H9 (cell line): ENCODE measurements around the gene RFX1. TPM values are rescaled to one million over a fixed set of nuclear protein-coding genes. Genes with fewer than 3 reads are reported as not detected.

Experiments used
- DNase-seq: peaks from one replicate; pipeline ENCODE4 v3.0.0-alpha.2; 2017
- H2AFZ ChIP-seq: one replicate; pipeline ENCODE4 v1.6.1; 2013; ENCODE audit warnings: mild to moderate bottlenecking, low read length, control low read depth, moderate library complexity
- H2AK5ac ChIP-seq: 2 replicates; pipeline ENCODE4 v1.6.1; 2013; ENCODE audit warnings: low read length, control low read depth, mixed read lengths; ENCODE audit not compliant: insufficient read length
- H2BK120ac ChIP-seq: one replicate; pipeline ENCODE4 v1.6.1; 2013; ENCODE audit warnings: low read depth, mild to moderate bottlenecking, low read length, control low read depth, inconsistent platforms; ENCODE audit not compliant: poor library complexity, severe bottlenecking
- H2BK12ac ChIP-seq: 2 replicates; pipeline ENCODE4 v1.6.1; 2013; ENCODE audit warnings: low read length, control low read depth, mixed read lengths, low read depth; ENCODE audit not compliant: insufficient read length
- H2BK15ac ChIP-seq: 2 replicates; pipeline ENCODE4 v1.6.1; 2013; ENCODE audit warnings: low read depth, low read length, control low read depth
- H2BK20ac ChIP-seq: one replicate; pipeline ENCODE4 v1.6.1; 2013; ENCODE audit warnings: low read depth, mild to moderate bottlenecking, low read length, control low read depth, inconsistent platforms; ENCODE audit not compliant: poor library complexity, severe bottlenecking
- H2BK5ac ChIP-seq: 2 replicates; pipeline ENCODE4 v1.6.1; 2013; ENCODE audit warnings: low read length, control low read depth, mixed read lengths; ENCODE audit not compliant: insufficient read length
- H3K14ac ChIP-seq: 2 replicates; pipeline ENCODE4 v1.6.1; 2013; ENCODE audit warnings: low read length, control low read depth; ENCODE audit not compliant: insufficient read depth
- H3K18ac ChIP-seq: 2 replicates; pipeline ENCODE4 v1.6.1; 2013; ENCODE audit warnings: low read depth, mild to moderate bottlenecking, mixed read lengths, low read length, control low read depth; ENCODE audit not compliant: insufficient read length
- H3K23ac ChIP-seq: 2 replicates; pipeline ENCODE4 v1.6.1; 2013; ENCODE audit warnings: low read length, control low read depth, mixed read lengths, low read depth; ENCODE audit not compliant: insufficient read length
- H3K23me2 ChIP-seq: 2 replicates; pipeline ENCODE4 v1.6.1; 2013; ENCODE audit warnings: low read depth, mild to moderate bottlenecking, mixed read lengths, low read length, control low read depth; ENCODE audit not compliant: insufficient read length, poor library complexity, severe bottlenecking
- H3K27ac ChIP-seq: 2 replicates; pipeline ENCODE4 v1.5.1; 2013; ENCODE audit warnings: low read length, control low read depth, mixed read lengths, low read depth; ENCODE audit not compliant: insufficient read length
- H3K27me3 ChIP-seq: 2 replicates; pipeline ENCODE4 v1.6.1; 2013; ENCODE audit warnings: low read length, control low read depth, inconsistent platforms; ENCODE audit not compliant: insufficient read depth
- H3K4ac ChIP-seq: 2 replicates; pipeline ENCODE4 v1.6.1; 2013; ENCODE audit warnings: low read depth, mild to moderate bottlenecking, control low read depth, inconsistent platforms, low read length, moderate library complexity
- H3K4me1 ChIP-seq: 2 replicates; pipeline ENCODE4 v1.6.1; 2013; ENCODE audit warnings: low read length, control low read depth, inconsistent platforms; ENCODE audit not compliant: insufficient read depth
- H3K4me2 ChIP-seq: 2 replicates; pipeline ENCODE4 v1.6.1; 2013; ENCODE audit warnings: low read length, control low read depth, mixed read lengths; ENCODE audit not compliant: insufficient read length, insufficient read depth
- H3K56ac ChIP-seq: 2 replicates; pipeline ENCODE4 v1.6.1; 2013; ENCODE audit warnings: low read depth, mild to moderate bottlenecking, mixed read lengths, low read length, control low read depth; ENCODE audit not compliant: insufficient read length
- H3K79me1 ChIP-seq: 2 replicates; pipeline ENCODE4 v1.6.1; 2013; ENCODE audit warnings: low read depth, mild to moderate bottlenecking, moderate library complexity, low read length, control low read depth, inconsistent platforms; ENCODE audit not compliant: insufficient read depth, poor library complexity, severe bottlenecking
- H3K79me2 ChIP-seq: 2 replicates; pipeline ENCODE4 v1.6.1; 2013; ENCODE audit warnings: low read length, control low read depth, inconsistent platforms; ENCODE audit not compliant: insufficient read depth
- H3K9ac ChIP-seq: 2 replicates; pipeline ENCODE4 v1.6.1; 2013; ENCODE audit warnings: low read length, control low read depth, mixed read lengths; ENCODE audit not compliant: insufficient read length; ENCODE audit errors: extremely low read depth
- H3K9me3 ChIP-seq: one replicate; pipeline ENCODE4 v1.6.1; 2013; ENCODE audit warnings: low read depth, low read length, inconsistent platforms; ENCODE audit not compliant: control insufficient read depth
- H3T11ph ChIP-seq: one replicate; pipeline ENCODE4 v1.6.1; 2013; ENCODE audit warnings: mild to moderate bottlenecking, low read length, control low read depth, inconsistent platforms
- H4K20me1 ChIP-seq: one replicate; pipeline ENCODE4 v1.6.1; 2013; ENCODE audit not compliant: control insufficient read depth, insufficient read length, insufficient read depth
- H4K5ac ChIP-seq: 2 replicates; pipeline ENCODE4 v1.6.1; 2013; ENCODE audit warnings: low read depth, mild to moderate bottlenecking, mixed read lengths, low read length, control low read depth; ENCODE audit not compliant: insufficient read length
- H4K8ac ChIP-seq: replicated peaks from 2 replicates; pipeline ENCODE4 v1.6.1; 2013; ENCODE audit warnings: low read length, control low read depth, mixed read lengths, low read depth; ENCODE audit not compliant: insufficient read length
- H4K91ac ChIP-seq: 2 replicates; pipeline ENCODE4 v1.6.1; 2013; ENCODE audit warnings: low read depth, mild to moderate bottlenecking, moderate library complexity, mixed read lengths, low read length, control low read depth; ENCODE audit not compliant: insufficient read length
- H3K27ac Mint-ChIP-seq, 3 experiments: 2 replicates in 2 of 3; 3 replicates in 1 of 3; pipeline ENCODE4 v1.8.0; 2020 to 2021; ENCODE audit warnings: mixed read lengths in 3 of 3, mild to moderate bottlenecking in 1 of 3, moderate library complexity in 1 of 3
- H3K27me3 Mint-ChIP-seq: 2 replicates; pipeline ENCODE4 v1.8.0; 2021; ENCODE audit warnings: low read depth, mild to moderate bottlenecking, moderate library complexity, mixed read lengths
- H3K36me3 Mint-ChIP-seq, 3 experiments: 2 replicates in 2 of 3; 3 replicates in 1 of 3; pipeline ENCODE4 v1.8.0; 2020 to 2021; ENCODE audit warnings: low read depth in 3 of 3, mixed read lengths in 3 of 3; ENCODE audit not compliant: insufficient read depth in 1 of 3
- H3K4me1 Mint-ChIP-seq, 2 experiments: 2 replicates each; pipeline ENCODE4 v1.8.0; 2020; ENCODE audit warnings: mixed read lengths in 2 of 2
- H3K4me3 Mint-ChIP-seq, 2 experiments: 2 replicates in 1 of 2; 3 replicates in 1 of 2; pipeline ENCODE4 v1.8.0; 2020 to 2021; ENCODE audit warnings: mild to moderate bottlenecking in 2 of 2, mixed read lengths in 2 of 2, moderate library complexity in 1 of 2
- H3K9me3 Mint-ChIP-seq, 2 experiments: 2 replicates in 1 of 2; 3 replicates in 1 of 2; pipeline ENCODE4 v1.8.0; 2020; ENCODE audit warnings: mild to moderate bottlenecking in 2 of 2, mixed read lengths in 2 of 2, moderate library complexity in 1 of 2
- CTCF ChIP-seq: fragments of 200-600 bp; sonication (generic); conservative IDR thresholded peaks from 3 replicates; pipeline ENCODE4 v1.8.0; 2021; ENCODE audit warnings: antibody characterized with exemption, mild to moderate bottlenecking
- WGBS: extraction: QIAGEN DNeasy Blood & Tissue Kit; methylation state at CpG from one replicate; pipeline ENCODE4 v1.1.7; 2013; ENCODE audit warnings: missing lambda C conversion rate, low lambda C conversion rate, mixed read lengths; ENCODE audit not compliant: insufficient read length; ENCODE audit errors: extremely low coverage; 5-methylcytosine and 5-hydroxymethylcytosine counted together
- total RNA-seq: library from RNA; stranded (reverse); gene quantifications from 2 replicates; pipeline ENCODE4 v1.2.1, GENCODE V29; 2021

The RFX1 gene
- total RNA-seq, 1 experiment from 2014 or later, result 21.4 TPM

GRCh38 chr19:13926715-13927114, 79.4 kb downstream of the RFX1 start:
- Histone ChIP-seq H3K18ac (no peak overlapping the region), H3T11ph (no peak overlapping the region)
- no CpG with 5 or more reads among the region's 8 CpGs for WGBS

More at GRCh38 chr19:13926715-13927114, 79.4 kb downstream of the RFX1 start:
- no peak overlapping the region for H2BK120ac ChIP-seq
- no peak for TF ChIP-seq CTCF
- no peaks in the 10 kb centered on the region; the same call in 1 of the 2 replicates for H3K4me1 ChIP-seq
- H3K23me2 ChIP-seq, result no peaks in the 10 kb centered on the region
- no peak overlapping the region for H4K91ac ChIP-seq
- no peak overlapping the region for H2BK12ac ChIP-seq
- H3K9me3 Mint-ChIP-seq, result peaks cover 0 to 2% of the 10 kb centered on the region in 2 experiments; a peak in 1 of 5 replicates
- no peak for DNase-seq
- no peak overlapping the region for H2BK5ac ChIP-seq
- H3K4me1 Mint-ChIP-seq, result no peaks in the 10 kb centered on the region
- H3K4me2 ChIP-seq, result no peak overlapping the region
- no peaks in the 10 kb centered on the region for H3K27me3 Mint-ChIP-seq
- H2AFZ ChIP-seq, result no peak overlapping the region
- no peaks in the 10 kb centered on the region for H3K79me2 ChIP-seq
- H3K79me1 ChIP-seq, result no peaks in the 10 kb centered on the region
- H3K4ac ChIP-seq, result no peak overlapping the region
- no peak overlapping the region for H2BK20ac ChIP-seq
- H3K4me3 Mint-ChIP-seq, result no peak overlapping the region
- H3K27me3 ChIP-seq, result no peaks in the 10 kb centered on the region
- H3K14ac ChIP-seq, result no peak overlapping the region
- H2BK15ac ChIP-seq, result no peak overlapping the region
- no peak overlapping the region for H3K56ac ChIP-seq
- no peak overlapping the region for H3K9ac ChIP-seq
- peaks cover 31 to 60% (median 52%) of the 10 kb centered on the region in 3 experiments; a peak in 6 of 7 replicates for H3K36me3 Mint-ChIP-seq
- no peak overlapping the region for H4K8ac ChIP-seq
- no peaks in the 10 kb centered on the region for H4K20me1 ChIP-seq
- no peak overlapping the region for H3K27ac ChIP-seq
- no peak overlapping the region for H2AK5ac ChIP-seq
- H3K9me3 ChIP-seq, result no peaks in the 10 kb centered on the region
- H3K23ac ChIP-seq, result no peak overlapping the region
- H4K5ac ChIP-seq, result no peak overlapping the region
- no peak overlapping the region for H3K27ac Mint-ChIP-seq
